IMR-90 (cell line): ENCODE data around the gene TNS3. TPM values are rescaled to one million over a fixed set of nuclear protein-coding genes. Genes with fewer than 3 reads are reported as not detected.
A peak's percentile ranks its signal among the peaks of the same experiment; 100 is the strongest.

Source experiments
- ATAC-seq: fragments of 200-7000 bp; cut with Tn5 transposase; 2 replicates; pipeline ENCODE4 v1.9.1; 2020; ENCODE audit warnings: low read depth, mild to moderate bottlenecking, moderate library complexity
- BruUV-seq: library from RNA; stranded (reverse); fragments of 400-500 nt; replicated peaks from 2 replicates; lab custom pipeline; 2021; lab: Mats Ljungman, UMichigan
- CTCF ChIA-PET: fragments of 300-600 bp; formaldehyde crosslinking; extraction: SDS; loops from one replicate; lab custom pipeline; 2021; ENCODE audit warnings: antibody characterized with exemption; lab: Yijun Ruan, JAX
- POLR2A ChIA-PET: fragments of 300-600 bp; sonication (Branson Sonifier 250); formaldehyde crosslinking; loops from one replicate; lab custom pipeline; 2022; ENCODE audit warnings: antibody characterized with exemption; ENCODE audit not compliant: unreplicated experiment; lab: Charles Lee
- DNase-seq: peaks from one replicate; pipeline ENCODE4 v3.0.0; 2013
- H2AFZ ChIP-seq: replicated peaks from 2 replicates; pipeline ENCODE3; 2013; ENCODE audit warnings: low read length, mild to moderate bottlenecking; ENCODE audit not compliant: poor library complexity
- H2AK5ac ChIP-seq: 2 replicates; pipeline ENCODE4 v1.6.1; 2013; ENCODE audit warnings: low read depth, low read length, inconsistent platforms
- H2AK9ac ChIP-seq: replicated peaks from 2 replicates; pipeline ENCODE3; 2013; ENCODE audit warnings: mild to moderate bottlenecking, low read depth, low read length, moderate library complexity; ENCODE audit not compliant: poor library complexity
- H2BK120ac ChIP-seq: 2 replicates; pipeline ENCODE4 v1.6.1; 2013; ENCODE audit warnings: low read depth, low read length, inconsistent platforms
- H2BK15ac ChIP-seq: 3 replicates; pipeline ENCODE4 v1.6.1; 2013; ENCODE audit warnings: low read depth, low read length, inconsistent platforms
- H2BK20ac ChIP-seq: 2 replicates; pipeline ENCODE4 v1.6.1; 2013; ENCODE audit warnings: low read depth, mild to moderate bottlenecking, inconsistent platforms, low read length, moderate library complexity
- H2BK5ac ChIP-seq: 2 replicates; pipeline ENCODE4 v1.6.1; 2013; ENCODE audit warnings: mild to moderate bottlenecking, low read depth, low read length, inconsistent platforms; ENCODE audit not compliant: poor library complexity, severe bottlenecking
- H3K14ac ChIP-seq: replicated peaks from 2 replicates; pipeline ENCODE4 v1.6.1; 2013; ENCODE audit warnings: low read depth, low read length, inconsistent platforms
- H3K18ac ChIP-seq: 2 replicates; pipeline ENCODE4 v1.6.1; 2013; ENCODE audit warnings: low read depth, low read length, control low read depth
- H3K23ac ChIP-seq: 2 replicates; pipeline ENCODE4 v1.6.1; 2013; ENCODE audit warnings: low read depth, low read length, inconsistent platforms
- H3K27ac ChIP-seq: 2 replicates; pipeline ENCODE4 v1.5.1; 2013; ENCODE audit warnings: mild to moderate bottlenecking, control low read depth, low read length; ENCODE audit not compliant: insufficient read depth
- H3K27me3 ChIP-seq: 2 replicates; pipeline ENCODE4 v1.6.1; 2013; ENCODE audit warnings: low read length; ENCODE audit not compliant: control insufficient read depth, insufficient read depth
- H3K36me3 ChIP-seq: 2 replicates; pipeline ENCODE4 v1.6.1; 2013; ENCODE audit warnings: low read length, mixed read lengths; ENCODE audit not compliant: control insufficient read depth, insufficient read depth
- H3K4ac ChIP-seq: 2 replicates; pipeline ENCODE4 v1.6.1; 2013; ENCODE audit warnings: low read depth, low read length, inconsistent platforms
- H3K4me1 ChIP-seq: 2 replicates; pipeline ENCODE4 v1.6.1; 2013; ENCODE audit warnings: low read length, mixed read lengths; ENCODE audit not compliant: control insufficient read depth, insufficient read depth
- H3K4me2 ChIP-seq: 2 replicates; pipeline ENCODE4 v1.6.1; 2013; ENCODE audit warnings: low read depth, mild to moderate bottlenecking, control low read depth, low read length, moderate library complexity
- H3K4me3 ChIP-seq: 2 replicates; pipeline ENCODE4 v1.5.1; 2013; ENCODE audit warnings: low read depth, mild to moderate bottlenecking, control low read depth, low read length, moderate library complexity; ENCODE audit not compliant: insufficient read depth
- H3K56ac ChIP-seq: 2 replicates; pipeline ENCODE4 v1.6.1; 2013; ENCODE audit warnings: low read length, inconsistent platforms; ENCODE audit not compliant: insufficient read depth; ENCODE audit errors: extremely low read depth
- H3K79me1 ChIP-seq, 2 experiments: 2 replicates each; pipeline ENCODE4 v1.6.1; 2013; ENCODE audit warnings: low read length in 2 of 2, inconsistent platforms in 1 of 2, low read depth in 1 of 2
- H3K9ac ChIP-seq: 2 replicates; pipeline ENCODE4 v1.6.1; 2013; ENCODE audit warnings: low read depth, low read length, control low read depth
- H3K9me1 ChIP-seq: 2 replicates; pipeline ENCODE4 v1.6.1; 2013; ENCODE audit warnings: low read length, inconsistent platforms; ENCODE audit not compliant: insufficient read depth
- H3K9me3 ChIP-seq: 2 replicates; pipeline ENCODE4 v1.6.1; 2013; ENCODE audit warnings: low read length; ENCODE audit not compliant: control insufficient read depth, insufficient read depth
- H4K20me1 ChIP-seq: 2 replicates; pipeline ENCODE4 v1.6.1; 2013; ENCODE audit warnings: low read length, inconsistent platforms; ENCODE audit not compliant: insufficient read depth
- H4K5ac ChIP-seq: 2 replicates; pipeline ENCODE4 v1.6.1; 2013; ENCODE audit warnings: mild to moderate bottlenecking, low read depth, low read length, control low read depth
- H4K8ac ChIP-seq, 2 experiments: 2 replicates each; pipeline ENCODE4 v1.6.1; 2013; ENCODE audit warnings: low read depth in 2 of 2, low read length in 2 of 2, control low read depth in 1 of 2, inconsistent platforms in 1 of 2
- H4K91ac ChIP-seq: 2 replicates; pipeline ENCODE4 v1.6.1; 2013; ENCODE audit warnings: low read depth, low read length, inconsistent platforms; ENCODE audit not compliant: insufficient read depth
- BHLHE40 ChIP-seq: fragments of 150-350 bp; IDR thresholded peaks from 2 replicates; pipeline ENCODE4 v1.6.1; 2016; ENCODE audit warnings: mild to moderate bottlenecking, low read depth, low read length
- CEBPB ChIP-seq: IDR thresholded peaks from 2 replicates; pipeline ENCODE4 v1.6.1; 2012; ENCODE audit warnings: low read depth, low read length, improper control_type of control experiment
- FOS ChIP-seq: fragments of 150-350 bp; IDR thresholded peaks from 2 replicates; pipeline ENCODE4 v1.6.1; 2016; ENCODE audit warnings: low read depth, low read length
- MAFK ChIP-seq: IDR thresholded peaks from 2 replicates; pipeline ENCODE4 v1.6.1; 2012; ENCODE audit warnings: low read depth, low read length, improper control_type of control experiment
- MXI1 ChIP-seq: IDR thresholded peaks from 2 replicates; pipeline ENCODE4 v1.6.1; 2012; ENCODE audit warnings: low read depth, mild to moderate bottlenecking, low read length, moderate library complexity, borderline replicate concordance
- NFE2L2 ChIP-seq: fragments of 150-350 bp; IDR thresholded peaks from 2 replicates; pipeline ENCODE4 v1.6.1; 2016; ENCODE audit warnings: low read depth, mild to moderate bottlenecking, low read length
- POLR2A ChIP-seq: IDR thresholded peaks from 2 replicates; pipeline ENCODE4 v1.6.1; 2012; ENCODE audit warnings: mild to moderate bottlenecking, low read depth, low read length
- RAD21 ChIP-seq: IDR thresholded peaks from 2 replicates; pipeline ENCODE4 v1.6.1; 2012; ENCODE audit warnings: low read length, improper control_type of control experiment
- RFX5 ChIP-seq: IDR thresholded peaks from 2 replicates; pipeline ENCODE4 v1.8.0; 2012; ENCODE audit warnings: low read depth, mild to moderate bottlenecking, low read length, moderate library complexity
- SMC3 ChIP-seq: fragments of 150-350 bp; IDR thresholded peaks from 2 replicates; pipeline ENCODE4 v1.6.1; 2016; ENCODE audit warnings: low read depth, mild to moderate bottlenecking, antibody characterized with exemption, low read length, moderate library complexity
- WGBS, 2 experiments: methylation state at CpG; one replicate each; pipeline versions ENCODE4 v1.1.5 to v1.1.7; 2013; ENCODE audit warnings: missing lambda C conversion rate in 2 of 2; ENCODE audit not compliant: insufficient read length in 1 of 2; ENCODE audit errors: extremely low coverage in 2 of 2; 5-methylcytosine and 5-hydroxymethylcytosine counted together
- dilution Hi-C: fragments of 300-500 bp; cut with HindIII; formaldehyde crosslinking; loops from one replicate; pipeline ENCODE4 v1.14.3; 2018; ENCODE audit warnings: low sequenced_read_pairs; ENCODE audit not compliant: unreplicated experiment
- in situ Hi-C: fragments of 300-500 bp; cut with MboI; formaldehyde crosslinking; loops from 3 replicates; pipeline ENCODE4 v1.14.3; 2019; ENCODE audit warnings: low sequenced_read_pairs, inconsistent platforms, mixed read lengths
- intact Hi-C: fragments of 100-400 bp; cut with micrococcal nuclease; formaldehyde crosslinking; loops from 2 replicates; pipeline ENCODE4 v1.10.0; 2022
- polyA plus RNA-seq, 3 experiments: library from polyadenylated mRNA; depleted of rRNA; stranded (reverse); fragments of >200 nt; gene quantifications; 2 replicates each; pipeline ENCODE4 v1.2.3, GENCODE V29; 2012; ENCODE audit warnings: low replicate concordance in 1 of 3
- total RNA-seq: library from RNA; depleted of rRNA; stranded (reverse); fragments of >200 nt; gene quantifications from 2 replicates; pipeline ENCODE4 v1.2.3, GENCODE V29; 2012
- TF ChIP-seq, protein P1 (sequence below): fragments of 150-350 bp; IDR thresholded peaks from 2 replicates; pipeline ENCODE4 v1.6.1; 2017; ENCODE audit warnings: mild to moderate bottlenecking, antibody characterized with exemption, low read length, low read depth
- TF ChIP-seq, protein P2 (sequence below): conservative IDR thresholded peaks from 2 replicates; pipeline ENCODE4 v1.5.1; 2012; ENCODE audit warnings: mild to moderate bottlenecking, low read depth, low read length, improper control_type of control experiment
- TF ChIP-seq, protein P3 (sequence below): fragments of 150-350 bp; IDR thresholded peaks from 2 replicates; pipeline ENCODE4 v1.6.1; 2016; ENCODE audit warnings: low read depth, mild to moderate bottlenecking, low read length, moderate library complexity, borderline replicate concordance

TNS3 gene
- total and polyA plus RNA-seq, 2 of the 4 experiments (the other 2 are of a cell fraction) = 64.3 to 79.2 TPM

DNA sequence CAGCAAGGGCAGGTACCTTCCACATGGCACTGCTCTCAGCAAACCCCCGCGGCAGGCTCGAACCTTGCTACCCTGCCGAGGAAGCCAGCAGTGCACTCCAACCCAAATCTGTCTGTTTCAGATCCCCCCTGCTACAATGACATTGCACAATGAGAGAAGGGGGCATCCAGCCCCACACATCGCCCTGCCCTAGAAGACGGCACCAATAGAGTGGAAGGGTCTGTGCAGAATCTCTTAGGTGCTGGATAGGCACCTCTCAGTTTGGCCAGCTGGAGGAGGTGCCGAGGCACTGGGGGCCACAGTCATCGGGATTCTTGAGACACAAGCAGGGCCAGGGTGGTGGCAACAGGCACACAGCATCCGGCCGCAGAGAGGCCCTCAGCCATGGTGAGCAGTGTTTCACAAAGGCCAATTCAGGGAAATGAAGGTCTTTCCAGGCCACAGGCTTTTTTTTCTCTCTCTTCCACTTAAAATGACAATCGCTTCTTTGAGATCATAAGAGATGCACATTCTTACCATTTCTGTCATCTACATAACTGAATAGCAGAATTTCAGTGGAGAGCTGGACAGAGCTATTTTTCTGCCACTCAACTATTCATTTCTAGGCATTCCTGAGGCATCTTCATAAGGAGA, 281.3 kb downstream of the TNS3 start:
- dilution Hi-C loops (no loop called here), in situ Hi-C loops (no loop called here), intact Hi-C loops (no loop called here)
- Histone ChIP-seq H2AFZ (no peak overlapping the region), H4K91ac (no peak overlapping the region), H4K20me1 (peaks cover 7% of the 10 kb centered on the region; the same call in 1 of the 2 replicates), H3K9ac (no peak overlapping the region), H2BK120ac (no peak overlapping the region), H3K9me3 (no peaks in the 10 kb centered on the region), H4K8ac (no peak overlapping the region), H3K36me3 (peaks cover 57% of the 10 kb centered on the region), H2BK15ac (no peak overlapping the region), H3K56ac (no peak overlapping the region), H3K4me2 (no peak overlapping the region), H3K9me1 (peaks cover 14% of the 10 kb centered on the region; the same call in 1 of the 2 replicates), H3K23ac (no peak overlapping the region), H2AK9ac (no peak overlapping the region), H3K79me1 (peaks cover 30 to 73% of the 10 kb centered on the region in 2 experiments), H3K4me1 (peaks cover 2% of the 10 kb centered on the region; the same call in 1 of the 2 replicates), H2BK5ac (no peak overlapping the region), H3K27me3 (no peaks in the 10 kb centered on the region), H2BK20ac (no peak overlapping the region), H3K4me3 (no peak overlapping the region), H3K18ac (no peak overlapping the region), H2AK5ac (0 out of 2 replicates have a peak overlapping the region, but pooled peaks have one; percentile 7), H3K27ac (no peak overlapping the region), H3K14ac (no peak overlapping the region), H3K4ac (no peak overlapping the region), H4K5ac (no peak overlapping the region)
- DNase-seq (no peak), ATAC-seq (no peak)
- POLR2A ChIA-PET = no interaction called here
- WGBS, 2 experiments = 100% methylated on average over 2 of the region's 11 CpGs; no CpG with 5 or more reads in 1 of the 2 experiments
- CTCF ChIA-PET = interaction anchor here (0.7 kb wide), 1 partner anchor 78 kb away, joined by 3 read pairs; no protein-coding TSS in a partner anchor
- TF ChIP-seq, protein P1, sequence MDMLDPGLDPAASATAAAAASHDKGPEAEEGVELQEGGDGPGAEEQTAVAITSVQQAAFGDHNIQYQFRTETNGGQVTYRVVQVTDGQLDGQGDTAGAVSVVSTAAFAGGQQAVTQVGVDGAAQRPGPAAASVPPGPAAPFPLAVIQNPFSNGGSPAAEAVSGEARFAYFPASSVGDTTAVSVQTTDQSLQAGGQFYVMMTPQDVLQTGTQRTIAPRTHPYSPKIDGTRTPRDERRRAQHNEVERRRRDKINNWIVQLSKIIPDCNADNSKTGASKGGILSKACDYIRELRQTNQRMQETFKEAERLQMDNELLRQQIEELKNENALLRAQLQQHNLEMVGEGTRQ = no peak
- TF ChIP-seq SMC3 (no peak), POLR2A (no peak), RAD21 (no peak), MXI1 (no peak), BHLHE40 (no peak), RFX5 (no peak), MAFK (no peak), NFE2L2 (no peak), FOS (no peak), CEBPB (no peak)
- TF ChIP-seq, protein P2, sequence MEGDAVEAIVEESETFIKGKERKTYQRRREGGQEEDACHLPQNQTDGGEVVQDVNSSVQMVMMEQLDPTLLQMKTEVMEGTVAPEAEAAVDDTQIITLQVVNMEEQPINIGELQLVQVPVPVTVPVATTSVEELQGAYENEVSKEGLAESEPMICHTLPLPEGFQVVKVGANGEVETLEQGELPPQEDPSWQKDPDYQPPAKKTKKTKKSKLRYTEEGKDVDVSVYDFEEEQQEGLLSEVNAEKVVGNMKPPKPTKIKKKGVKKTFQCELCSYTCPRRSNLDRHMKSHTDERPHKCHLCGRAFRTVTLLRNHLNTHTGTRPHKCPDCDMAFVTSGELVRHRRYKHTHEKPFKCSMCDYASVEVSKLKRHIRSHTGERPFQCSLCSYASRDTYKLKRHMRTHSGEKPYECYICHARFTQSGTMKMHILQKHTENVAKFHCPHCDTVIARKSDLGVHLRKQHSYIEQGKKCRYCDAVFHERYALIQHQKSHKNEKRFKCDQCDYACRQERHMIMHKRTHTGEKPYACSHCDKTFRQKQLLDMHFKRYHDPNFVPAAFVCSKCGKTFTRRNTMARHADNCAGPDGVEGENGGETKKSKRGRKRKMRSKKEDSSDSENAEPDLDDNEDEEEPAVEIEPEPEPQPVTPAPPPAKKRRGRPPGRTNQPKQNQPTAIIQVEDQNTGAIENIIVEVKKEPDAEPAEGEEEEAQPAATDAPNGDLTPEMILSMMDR = no peak
- TF ChIP-seq, protein P3, sequence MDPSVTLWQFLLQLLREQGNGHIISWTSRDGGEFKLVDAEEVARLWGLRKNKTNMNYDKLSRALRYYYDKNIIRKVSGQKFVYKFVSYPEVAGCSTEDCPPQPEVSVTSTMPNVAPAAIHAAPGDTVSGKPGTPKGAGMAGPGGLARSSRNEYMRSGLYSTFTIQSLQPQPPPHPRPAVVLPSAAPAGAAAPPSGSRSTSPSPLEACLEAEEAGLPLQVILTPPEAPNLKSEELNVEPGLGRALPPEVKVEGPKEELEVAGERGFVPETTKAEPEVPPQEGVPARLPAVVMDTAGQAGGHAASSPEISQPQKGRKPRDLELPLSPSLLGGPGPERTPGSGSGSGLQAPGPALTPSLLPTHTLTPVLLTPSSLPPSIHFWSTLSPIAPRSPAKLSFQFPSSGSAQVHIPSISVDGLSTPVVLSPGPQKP = no peak
- BruUV-seq = no TSS peak
